Stromal cell of bone marrow (primary cell): Measurements from ENCODE around the gene ABO.
"Not testable (repeated sequence)": the region's sequence is repeated elsewhere in the genome, so short reads cannot be mapped to it uniquely, and the experiment has no call there.

ENCODE experiments used
- DNase-seq: peaks from one replicate; pipeline ENCODE4 v3.0.0-alpha.2; 2012; ENCODE audit warnings: low read depth

The ABO gene

DNA sequence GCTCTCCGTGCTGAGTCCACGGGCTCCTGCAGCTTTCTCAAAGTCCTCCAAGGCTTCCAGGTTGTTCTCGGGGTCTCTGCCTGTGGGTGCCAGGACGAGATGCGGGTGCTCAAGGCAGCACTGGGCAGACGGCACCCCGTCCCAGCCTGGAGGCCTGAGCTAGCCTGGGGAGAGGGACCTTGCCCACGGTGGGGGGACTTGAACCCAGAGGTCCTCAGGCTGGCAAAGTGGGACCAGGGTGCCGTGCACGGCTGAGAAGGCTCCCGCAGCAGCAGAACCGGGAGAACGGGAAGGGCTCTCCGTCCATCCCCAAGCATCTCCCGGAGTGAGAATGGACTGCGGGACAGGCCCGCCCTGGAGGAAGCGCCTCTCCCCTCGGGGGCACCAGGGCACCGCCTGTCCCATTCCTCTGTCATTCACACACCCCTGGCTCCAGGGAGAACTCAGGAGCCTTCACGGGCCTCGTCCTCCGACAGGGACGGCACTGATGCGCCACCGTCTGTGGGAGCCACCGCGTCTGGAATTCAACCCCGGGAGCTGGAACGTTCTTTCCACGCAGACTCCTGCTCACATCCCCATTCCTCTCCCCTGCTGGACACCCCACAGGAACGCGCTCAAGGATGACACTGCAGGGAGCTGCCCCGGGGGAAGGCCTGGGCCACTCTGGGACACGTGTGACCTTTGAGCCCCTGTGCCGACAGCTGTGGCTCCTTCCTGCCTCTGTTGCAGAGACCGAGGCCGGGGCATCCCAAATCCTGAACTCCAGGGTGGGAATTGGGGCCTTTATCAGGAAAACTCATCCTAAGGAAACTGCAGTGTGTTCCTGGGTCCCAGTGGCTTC is 49.6 kb downstream of the ABO start:
- DNase-seq, result no peak

DNA sequence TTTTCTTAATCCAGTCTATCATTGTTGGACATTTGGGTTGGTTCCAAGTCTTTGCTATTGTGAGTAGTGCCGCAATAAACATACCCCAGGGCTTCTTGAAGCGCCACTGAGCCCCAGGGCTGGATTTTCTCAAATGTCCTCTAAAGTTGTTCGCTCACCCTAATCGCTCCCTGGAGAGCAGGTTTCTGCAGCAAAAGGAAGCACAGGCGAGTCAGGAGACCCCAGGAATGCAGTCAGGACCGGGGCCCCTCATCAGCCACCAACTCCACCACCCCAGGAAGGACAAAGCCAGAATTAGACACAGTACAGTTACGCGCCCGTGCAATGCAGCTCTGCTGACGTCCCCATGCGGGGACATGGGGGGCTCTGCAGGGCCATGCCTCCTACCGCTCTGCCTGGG is 50.2 kb downstream of the ABO start:
- DNase-seq, result no peak

DNA sequence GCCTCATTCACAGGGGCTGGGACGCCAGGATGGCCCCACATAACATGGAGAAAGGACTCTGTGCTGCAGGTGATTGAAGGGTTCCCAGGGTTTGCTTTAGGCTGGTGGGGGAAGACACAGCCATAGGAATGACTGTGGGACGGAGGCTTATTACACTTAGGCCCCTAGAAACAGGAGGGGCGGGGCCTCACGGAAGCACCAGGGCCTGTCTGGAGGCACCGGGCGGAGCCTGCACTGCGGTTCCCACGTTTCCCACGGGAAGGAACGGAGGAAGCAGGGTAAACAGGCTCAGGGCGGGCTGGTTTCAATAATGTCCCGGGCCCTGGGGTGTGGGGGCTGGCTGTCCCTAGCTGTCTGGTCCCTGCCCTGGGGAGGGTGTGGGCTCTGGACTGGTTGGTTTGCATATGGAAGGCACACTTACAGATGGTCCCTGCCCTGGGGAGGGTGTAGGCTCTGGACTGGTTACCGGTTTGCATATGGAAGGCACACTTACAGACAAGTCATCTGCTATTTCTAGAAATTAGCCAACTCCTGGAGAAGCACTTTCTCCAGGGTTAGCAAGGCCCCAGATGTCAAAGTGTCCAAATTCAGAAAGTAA is 51.7 kb downstream of the ABO start:
- DNase-seq, result not testable (repeated sequence)

GRCh38 chr9:133221994-133222393 is 53.0 kb downstream of the ABO start:
- DNase-seq, result not testable (repeated sequence)

DNA sequence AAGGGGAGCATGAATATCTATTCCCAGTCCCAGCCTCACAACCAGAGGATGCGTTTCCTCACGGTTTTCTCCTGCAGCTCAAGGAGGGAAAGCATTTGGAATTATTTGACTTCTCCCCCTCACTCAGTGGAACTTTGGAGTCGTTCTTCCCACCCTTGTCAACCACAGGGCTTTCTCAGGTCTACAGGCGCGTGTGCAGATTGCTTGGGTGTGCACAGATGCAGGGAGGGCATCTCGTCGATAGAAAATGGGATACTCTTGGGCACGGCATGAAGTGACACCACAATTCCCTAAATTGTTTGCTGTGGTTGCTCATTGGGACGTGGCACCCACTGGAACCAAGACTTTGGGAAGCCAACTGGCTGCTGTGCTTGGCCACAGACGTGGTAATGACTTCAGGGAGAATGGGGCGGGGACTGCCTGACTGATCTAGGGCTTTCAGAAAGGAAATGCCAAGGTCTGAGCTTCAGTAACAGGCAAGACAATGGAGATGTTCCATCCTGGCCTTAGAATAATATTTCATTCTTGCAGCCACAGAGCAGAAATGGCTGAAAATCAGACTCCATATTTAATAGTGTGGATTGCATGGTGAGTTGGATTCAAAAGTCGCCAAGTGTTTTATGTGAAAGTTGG is 53.7 kb downstream of the ABO start:
- DNase-seq, result no peak

DNA sequence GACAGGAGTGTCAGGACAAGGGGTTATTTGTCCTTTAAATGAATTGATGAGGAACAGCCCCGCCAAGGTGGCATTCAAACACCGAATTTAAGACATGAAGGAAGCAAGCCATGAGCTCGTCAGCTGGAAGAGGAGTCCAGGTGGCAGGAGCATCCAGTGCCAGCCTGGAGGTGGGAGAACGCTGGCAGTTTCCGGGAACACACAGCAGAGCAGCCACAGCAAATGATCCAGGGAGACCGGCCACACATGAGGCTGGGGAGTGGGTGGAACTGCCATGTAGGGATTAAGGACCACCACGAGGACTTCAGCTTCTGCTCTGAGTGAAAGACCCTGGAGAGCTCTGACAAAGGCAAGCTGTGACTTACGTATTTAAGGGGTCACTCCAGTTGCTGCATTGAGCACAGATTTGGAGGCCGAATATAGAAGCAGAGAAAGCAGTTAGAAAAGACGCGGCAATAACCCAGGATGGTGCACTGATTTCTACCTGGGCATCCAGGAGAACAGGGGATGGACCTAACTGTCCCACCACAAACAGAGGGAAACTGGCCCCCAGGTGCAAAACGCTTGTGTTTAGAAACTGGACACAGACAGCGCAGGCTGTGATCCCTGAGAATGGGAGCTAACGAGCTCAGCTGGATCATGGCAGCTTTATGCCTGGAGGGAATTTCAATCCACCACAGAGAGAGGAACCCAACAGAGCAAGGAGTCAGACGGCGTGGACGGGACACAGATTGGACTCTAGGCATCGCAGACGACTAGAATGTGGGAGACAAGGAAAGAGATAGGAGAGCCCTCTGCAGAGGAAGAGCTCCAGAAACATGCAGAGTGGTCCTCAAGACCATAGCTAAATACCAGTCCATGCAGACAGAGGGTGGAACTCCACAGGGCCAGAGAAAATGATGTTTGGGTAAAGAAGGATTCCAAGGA is 56.7 kb downstream of the ABO start:
- not testable (repeated sequence) for DNase-seq

DNA sequence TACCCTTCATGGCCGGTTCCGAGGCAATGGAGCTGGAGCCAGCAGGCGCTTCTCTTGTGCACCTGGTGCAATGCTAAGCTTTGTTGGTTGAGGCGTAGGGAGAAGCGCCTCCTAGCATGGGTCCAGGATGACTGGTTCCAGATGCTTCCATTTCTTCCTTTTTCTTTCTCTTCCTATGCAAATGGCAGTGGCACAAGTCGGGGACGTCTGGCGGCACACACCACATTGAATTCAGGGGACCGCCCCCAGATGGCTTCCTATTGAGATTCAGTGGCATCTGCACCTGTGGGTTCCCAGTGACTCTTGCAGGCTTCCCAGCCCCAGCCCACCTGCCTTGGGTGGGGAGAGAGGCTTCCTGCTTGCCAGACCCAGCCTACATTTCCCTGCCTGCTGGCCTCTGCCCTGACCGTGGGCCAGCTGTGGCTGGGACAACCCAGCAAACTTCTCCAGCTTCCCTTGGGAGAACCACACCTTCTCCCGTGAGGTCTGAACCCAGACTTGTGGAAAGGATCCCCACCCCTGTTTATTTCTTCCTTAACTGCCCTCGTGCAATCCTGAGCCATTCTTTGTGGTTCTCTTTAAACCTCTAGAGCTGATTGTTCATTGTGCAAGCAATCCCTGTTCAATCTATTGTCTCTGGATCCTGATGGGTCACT is 57.5 kb downstream of the ABO start:
- DNase-seq, result not testable (repeated sequence)

DNA sequence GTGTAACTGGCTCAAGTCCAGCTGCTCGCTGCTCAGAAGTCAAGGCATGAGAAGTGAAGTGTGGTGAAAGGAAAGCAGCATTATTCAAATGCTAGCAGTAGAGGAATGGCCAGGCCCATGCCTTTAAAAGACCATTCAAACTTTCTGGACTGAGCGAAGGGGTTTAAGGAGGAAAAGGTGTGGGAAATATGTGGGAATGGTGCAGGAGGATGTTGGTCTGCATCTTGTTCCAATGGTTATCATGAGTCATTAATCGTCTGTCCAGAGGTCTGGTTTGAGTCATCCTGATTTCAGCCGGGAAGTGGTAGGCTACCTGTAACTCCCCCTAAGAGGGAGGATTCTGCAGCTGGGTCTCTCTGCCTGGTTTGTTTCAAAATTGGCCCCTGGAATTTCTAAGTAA is 60.7 kb downstream of the ABO start:
- DNase-seq, result not testable (repeated sequence)

DNA sequence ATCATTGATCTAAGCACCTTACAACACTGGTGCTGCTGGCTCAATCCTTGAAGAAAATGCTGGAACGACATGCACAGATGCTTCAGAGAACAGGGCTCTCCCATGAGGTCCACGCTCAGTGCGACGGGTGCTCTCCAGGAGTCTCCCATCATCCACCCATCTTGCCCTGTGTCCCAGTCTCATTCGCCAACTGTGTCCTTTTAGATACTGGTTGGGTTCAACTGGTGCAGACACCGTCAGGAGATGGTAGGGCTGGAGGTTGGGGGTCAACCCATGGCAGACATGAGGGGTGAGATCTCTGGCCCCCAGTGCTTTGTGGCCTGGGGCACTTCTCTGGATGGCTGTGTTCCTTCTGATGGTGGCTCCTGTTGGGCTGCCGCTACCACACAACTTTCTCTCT is 64.4 kb downstream of the ABO start:
- DNase-seq, result no peak

DNA sequence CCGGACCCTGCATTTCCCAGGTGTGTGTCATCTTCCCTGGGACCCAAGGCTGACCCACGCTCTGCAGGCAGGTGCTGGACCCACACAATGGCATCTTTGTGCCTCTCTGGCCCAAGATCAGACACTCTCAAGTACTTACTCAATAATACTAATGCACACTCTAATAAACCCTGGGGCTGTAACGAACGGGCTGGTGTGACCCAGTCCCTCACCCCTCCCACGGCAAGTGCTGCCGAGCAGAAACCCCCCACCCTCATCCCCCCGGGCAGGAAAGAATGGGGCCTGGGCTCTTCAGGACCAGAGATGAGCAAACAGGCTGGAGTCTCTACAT is 64.8 kb downstream of the ABO start:
- no peak for DNase-seq

DNA sequence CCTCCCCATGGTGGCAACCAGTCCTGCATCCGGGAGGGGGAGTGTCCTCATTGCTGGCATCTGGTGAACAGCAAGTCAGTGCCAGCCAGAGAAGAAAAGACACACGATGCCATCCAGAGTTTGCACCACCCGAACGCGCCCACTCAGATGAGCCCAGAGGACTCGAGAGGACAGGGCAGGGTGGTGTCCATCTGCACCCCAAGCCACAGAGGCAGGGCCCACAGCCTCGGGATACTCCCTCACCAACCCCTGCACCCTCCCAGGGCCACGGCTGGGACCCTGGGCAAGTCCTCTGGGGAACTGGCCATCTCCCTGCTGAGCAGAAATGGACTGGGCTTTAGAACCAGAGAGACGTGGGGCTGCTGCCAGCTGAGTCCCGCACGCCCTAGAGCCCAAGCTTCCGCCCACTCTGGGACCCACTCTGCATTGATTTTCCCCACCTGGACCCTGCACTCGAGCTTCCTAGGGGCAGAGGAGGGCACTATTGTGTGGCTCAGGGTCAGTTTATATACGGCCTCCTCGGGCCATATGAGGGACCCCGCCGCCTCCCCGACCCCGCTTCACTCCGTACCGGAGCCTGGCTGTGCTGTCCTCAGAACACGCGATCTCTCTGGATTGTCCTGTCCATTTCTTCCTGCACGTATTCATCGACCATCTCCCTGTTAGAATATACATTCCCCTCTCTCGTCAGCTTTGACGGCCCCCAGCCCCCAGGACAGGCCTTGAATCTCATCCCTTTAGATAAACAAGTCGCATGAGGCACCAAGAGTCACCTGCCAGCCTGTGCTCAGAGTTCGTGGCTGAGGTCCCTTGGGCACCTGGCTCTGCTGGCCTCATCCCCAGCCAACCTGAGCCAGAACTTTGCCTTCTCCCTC is 65.4 kb downstream of the ABO start:
- DNase-seq, result not testable (repeated sequence)

- DNase-seq, result not testable (repeated sequence)
These were observed 66.1 kb downstream of the ABO start, which contains the start of gene OBP2B for GRCh38 chr9:133208880-133209300. OBP2B (minus strand) TSS chr9:133209250; CDS start chr9:133209199, 51 bp downstream.

GRCh38 chr9:133208171-133208879 is 66.7 kb downstream of the ABO start:
- not testable (repeated sequence) for DNase-seq

- no peak for DNase-seq
These were observed 67.3 kb downstream of the ABO start for GRCh38 chr9:133207540-133208170.

- DNase-seq, result no peak
These were observed 67.9 kb downstream of the ABO start for GRCh38 chr9:133207021-133207531.

- DNase-seq, result no peak
These were observed 68.7 kb downstream of the ABO start for GRCh38 chr9:133205996-133206931.

DNA sequence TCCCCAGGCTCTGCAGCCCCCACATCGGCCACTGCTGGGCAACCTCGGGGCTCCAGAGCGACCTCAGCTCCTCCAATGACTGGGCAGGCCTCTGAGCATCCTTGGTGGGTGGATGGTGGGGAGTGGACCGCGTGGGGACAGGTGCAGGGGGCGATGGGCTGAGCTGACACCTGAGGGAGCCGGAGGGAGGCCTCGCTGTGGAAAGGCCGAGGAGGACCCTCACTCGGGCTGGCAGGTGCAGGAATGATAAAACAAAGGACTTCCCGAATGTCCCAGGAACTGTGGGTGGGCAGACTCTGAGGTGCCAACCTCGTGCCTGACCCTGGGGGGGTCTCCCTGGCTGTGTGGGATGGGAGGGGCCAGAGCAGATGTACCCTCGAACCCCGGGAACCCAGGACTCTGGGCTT is 69.5 kb downstream of the ABO start:
- not testable (repeated sequence) for DNase-seq
